ENCODE results near the gene FOXA1. TPM values are rescaled to one million over a fixed set of nuclear protein-coding genes. Genes with fewer than 3 reads are reported as not detected.
A peak's percentile ranks its signal among the peaks of the same experiment; 100 is the strongest.

The FOXA1 gene
- total and polyA plus RNA-seq, 2 donors (not counting 1 experiment from before 2014, with no cell fraction given) = under 0.01 to 0.03 TPM

GRCh38 chr14:37625597-37626595, 30.8 kb upstream of the FOXA1 start:
- H3K4me2 ChIP-seq (ENCODE audit: extremely low read depth, insufficient read depth, low read length) = no peak overlapping the region
- H3K9me3 ChIP-seq (ENCODE audit: control insufficient read depth, insufficient read depth, low read depth, low read length) = no peaks in the 10 kb centered on the region
- TF ChIP-seq EZH2 (IDR thresholded peaks at IDR 0.05; ENCODE audit: low read length, missing control alignments) (no peak), CTCF (conservative IDR thresholded peaks at IDR 0.05 in 1 of 2, IDR thresholded peaks at IDR 0.05 in 1 of 2; ENCODE audit: low read depth in 1 of 2, low read length in 2 of 2) (no peak)
- peak in 1 of 2 donors; percentile 8 for DNase-seq (ENCODE audit: low read depth in 2 of 2)
- H3K27ac ChIP-seq (ENCODE audit: insufficient read depth, low read length) = no peak overlapping the region
- no peaks in the 10 kb centered on the region for H3K4me1 ChIP-seq (ENCODE audit: control insufficient read depth, extremely low read depth, insufficient read depth, low read length)
- H3K27me3 ChIP-seq (ENCODE audit: control insufficient read depth, insufficient read depth, low read length) = peaks cover under 1% of the 10 kb centered on the region
- H4K20me1 ChIP-seq (ENCODE audit: control insufficient read depth, extremely low read depth, insufficient read depth, low read length) = no peaks in the 10 kb centered on the region
- H3K36me3 ChIP-seq (ENCODE audit: control insufficient read depth, insufficient read depth, low read length) = no peaks in the 10 kb centered on the region
- no peaks in the 10 kb centered on the region for H3K79me2 ChIP-seq (ENCODE audit: control insufficient read depth, insufficient read depth, low read length)
- H3K4me3 ChIP-seq (replicated peaks in 1 of 4; ENCODE audit: control extremely low read depth in 1 of 4, insufficient read depth in 1 of 4, low read depth in 3 of 4, low read length in 4 of 4) = no peak overlapping the region
- no peak overlapping the region for H3K9ac ChIP-seq (ENCODE audit: insufficient read depth, low read length)
- H2AFZ ChIP-seq (ENCODE audit: low read length) = no peak overlapping the region

- Histone ChIP-seq H3K4me2 (ENCODE audit: extremely low read depth, insufficient read depth, low read length) (no peak overlapping the region), H3K79me2 (ENCODE audit: control insufficient read depth, insufficient read depth, low read length) (no peaks in the 10 kb centered on the region), H3K9ac (ENCODE audit: insufficient read depth, low read length) (no peak overlapping the region), H3K4me3 (replicated peaks in 1 of 4; ENCODE audit: control extremely low read depth in 1 of 4, insufficient read depth in 1 of 4, low read depth in 3 of 4, low read length in 4 of 4) (no peak overlapping the region), H3K36me3 (ENCODE audit: control insufficient read depth, insufficient read depth, low read length) (no peaks in the 10 kb centered on the region), H2AFZ (ENCODE audit: low read length) (no peak overlapping the region), H3K27me3 (ENCODE audit: control insufficient read depth, insufficient read depth, low read length) (peaks cover 3% of the 10 kb centered on the region), H4K20me1 (ENCODE audit: control insufficient read depth, extremely low read depth, insufficient read depth, low read length) (no peaks in the 10 kb centered on the region), H3K27ac (ENCODE audit: insufficient read depth, low read length) (no peak overlapping the region), H3K9me3 (ENCODE audit: control insufficient read depth, insufficient read depth, low read depth, low read length) (no peaks in the 10 kb centered on the region), H3K4me1 (ENCODE audit: control insufficient read depth, extremely low read depth, insufficient read depth, low read length) (no peaks in the 10 kb centered on the region)
- no peak for TF ChIP-seq EZH2 (IDR thresholded peaks at IDR 0.05; ENCODE audit: low read length, missing control alignments)
- TF ChIP-seq CTCF (conservative IDR thresholded peaks at IDR 0.05 in 1 of 2, IDR thresholded peaks at IDR 0.05 in 1 of 2; ENCODE audit: low read depth in 1 of 2, low read length in 2 of 2) = no peak
- peak in 1 of 2 donors; percentile 8 for DNase-seq (ENCODE audit: low read depth in 2 of 2)
These were observed 28.9 kb upstream of the FOXA1 start for GRCh38 chr14:37623971-37624370.

- DNase-seq (ENCODE audit: low read depth in 2 of 2) = peak; percentile 60 to 66
- H3K4me3 ChIP-seq (replicated peaks in 1 of 4; ENCODE audit: control extremely low read depth in 1 of 4, insufficient read depth in 1 of 4, low read depth in 3 of 4, low read length in 4 of 4) = no peak overlapping the region
- no peak overlapping the region for H3K4me2 ChIP-seq (ENCODE audit: extremely low read depth, insufficient read depth, low read length)
- no peaks in the 10 kb centered on the region for H3K36me3 ChIP-seq (ENCODE audit: control insufficient read depth, insufficient read depth, low read length)
- peaks cover 3% of the 10 kb centered on the region for H3K27me3 ChIP-seq (ENCODE audit: control insufficient read depth, insufficient read depth, low read length)
- no peak overlapping the region for H2AFZ ChIP-seq (ENCODE audit: low read length)
- H3K9ac ChIP-seq (ENCODE audit: insufficient read depth, low read length) = no peak overlapping the region
- no peaks in the 10 kb centered on the region for H3K4me1 ChIP-seq (ENCODE audit: control insufficient read depth, extremely low read depth, insufficient read depth, low read length)
- H3K27ac ChIP-seq (ENCODE audit: insufficient read depth, low read length) = no peak overlapping the region
- H3K9me3 ChIP-seq (ENCODE audit: control insufficient read depth, insufficient read depth, low read depth, low read length) = no peaks in the 10 kb centered on the region
- no peaks in the 10 kb centered on the region for H3K79me2 ChIP-seq (ENCODE audit: control insufficient read depth, insufficient read depth, low read length)
- H4K20me1 ChIP-seq (ENCODE audit: control insufficient read depth, extremely low read depth, insufficient read depth, low read length) = no peaks in the 10 kb centered on the region
- TF ChIP-seq EZH2 (IDR thresholded peaks at IDR 0.05; ENCODE audit: low read length, missing control alignments) (no peak), CTCF (conservative IDR thresholded peaks at IDR 0.05 in 1 of 2, IDR thresholded peaks at IDR 0.05 in 1 of 2; ENCODE audit: low read depth in 1 of 2, low read length in 2 of 2) (no peak)
These were observed 28.4 kb upstream of the FOXA1 start for GRCh38 chr14:37623426-37623951.
